Measurements from ENCODE around the gene GPX8.

DNA sequence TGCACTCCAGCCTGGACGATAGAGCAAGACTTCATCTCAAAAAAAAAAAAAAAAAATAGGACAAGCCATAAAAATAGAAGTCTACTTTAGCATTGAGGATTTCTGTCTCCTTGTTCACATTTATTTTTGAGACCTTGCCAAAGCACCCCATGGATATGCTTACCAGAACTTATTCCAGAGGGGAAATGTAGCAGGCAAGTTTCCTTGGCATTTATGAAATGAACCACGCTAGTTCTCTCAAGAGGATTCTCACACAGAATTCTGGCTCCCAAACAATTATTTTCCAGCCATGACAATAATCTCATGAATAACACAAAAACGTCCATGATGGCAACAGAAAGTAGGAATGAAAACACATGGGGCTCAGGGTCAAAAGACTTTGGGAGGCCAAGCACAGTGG, 23.4 kb upstream of the GPX8 start:
- TF ChIP-seq, protein P1, sequence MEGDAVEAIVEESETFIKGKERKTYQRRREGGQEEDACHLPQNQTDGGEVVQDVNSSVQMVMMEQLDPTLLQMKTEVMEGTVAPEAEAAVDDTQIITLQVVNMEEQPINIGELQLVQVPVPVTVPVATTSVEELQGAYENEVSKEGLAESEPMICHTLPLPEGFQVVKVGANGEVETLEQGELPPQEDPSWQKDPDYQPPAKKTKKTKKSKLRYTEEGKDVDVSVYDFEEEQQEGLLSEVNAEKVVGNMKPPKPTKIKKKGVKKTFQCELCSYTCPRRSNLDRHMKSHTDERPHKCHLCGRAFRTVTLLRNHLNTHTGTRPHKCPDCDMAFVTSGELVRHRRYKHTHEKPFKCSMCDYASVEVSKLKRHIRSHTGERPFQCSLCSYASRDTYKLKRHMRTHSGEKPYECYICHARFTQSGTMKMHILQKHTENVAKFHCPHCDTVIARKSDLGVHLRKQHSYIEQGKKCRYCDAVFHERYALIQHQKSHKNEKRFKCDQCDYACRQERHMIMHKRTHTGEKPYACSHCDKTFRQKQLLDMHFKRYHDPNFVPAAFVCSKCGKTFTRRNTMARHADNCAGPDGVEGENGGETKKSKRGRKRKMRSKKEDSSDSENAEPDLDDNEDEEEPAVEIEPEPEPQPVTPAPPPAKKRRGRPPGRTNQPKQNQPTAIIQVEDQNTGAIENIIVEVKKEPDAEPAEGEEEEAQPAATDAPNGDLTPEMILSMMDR (IDR thresholded peaks at IDR 0.05 in 8 of 11, conservative IDR thresholded peaks at IDR 0.05 in 3 of 11): no peak
- TF ChIP-seq POLR2A (IDR thresholded peaks at IDR 0.05) (no peak), POLR2AphosphoS5 (IDR thresholded peaks at IDR 0.05) (no peak)
